Panc1 (cell line): ENCODE results near the gene LARP4B. TPM values are rescaled to one million over a fixed set of nuclear protein-coding genes. Genes with fewer than 3 reads are reported as not detected.

Experiments used
- ATAC-seq: fragments of 200-7000 bp; cut with Tn5 transposase; 2 replicates; pipeline ENCODE4 v1.9.1; 2020; ENCODE audit warnings: mild to moderate bottlenecking, moderate library complexity
- BruUV-seq: library from RNA; stranded (reverse); fragments of 400-500 nt; replicated peaks from 2 replicates; lab custom pipeline; 2021; lab: Mats Ljungman, UMichigan
- CTCF ChIA-PET: fragments of 300-600 bp; sonication (Branson Sonifier 250); formaldehyde crosslinking; loops from one replicate; lab custom pipeline; 2022; ENCODE audit warnings: antibody characterized with exemption; lab: Charles Lee
- POLR2A ChIA-PET: fragments of 300-600 bp; sonication (Branson Sonifier 250); formaldehyde crosslinking; loops from one replicate; lab custom pipeline; 2022; ENCODE audit warnings: antibody characterized with exemption; lab: Charles Lee
- DNase-seq: peaks from one replicate; pipeline ENCODE4 v3.0.0-alpha.2; 2010; ENCODE audit warnings: low read depth, low spot score
- H3K27ac ChIP-seq: 2 replicates; pipeline ENCODE4 v1.5.1; 2011; ENCODE audit warnings: mild to moderate bottlenecking, low read length, inconsistent platforms
- H3K27me3 ChIP-seq: fragments of 200-500 bp; sonication (Bioruptor generic); 2 replicates; pipeline ENCODE4 v1.6.0; 2014; ENCODE audit warnings: low read length, inconsistent platforms; ENCODE audit not compliant: control insufficient read depth, insufficient read depth
- H3K36me3 ChIP-seq: fragments of 200-500 bp; sonication (Bioruptor generic); 2 replicates; pipeline ENCODE4 v1.5.1; 2014; ENCODE audit warnings: inconsistent platforms, mild to moderate bottlenecking, low read length, moderate library complexity; ENCODE audit not compliant: control insufficient read depth, insufficient read depth
- H3K4me1 ChIP-seq: 2 replicates; pipeline ENCODE4 v1.5.1; 2011; ENCODE audit warnings: inconsistent platforms, mild to moderate bottlenecking, low read length, moderate library complexity; ENCODE audit not compliant: control insufficient read depth, insufficient read depth
- H3K4me3 ChIP-seq, 2 experiments: 2 replicates each; pipeline ENCODE4 v1.5.1; 2011 to 2012; ENCODE audit warnings: low read depth in 2 of 2, low read length in 2 of 2, mild to moderate bottlenecking in 2 of 2, inconsistent platforms in 1 of 2, moderate library complexity in 1 of 2
- H3K9me3 ChIP-seq: fragments of 200-500 bp; sonication (Bioruptor generic); 2 replicates; pipeline ENCODE4 v1.5.1; 2014; ENCODE audit warnings: low read depth, mild to moderate bottlenecking, inconsistent platforms, low read length, moderate library complexity; ENCODE audit not compliant: control insufficient read depth, insufficient read depth
- CTCF ChIP-seq: fragments of 450-650 bp; IDR thresholded peaks from 2 replicates; pipeline ENCODE4 v1.5.1; 2017; ENCODE audit warnings: mild to moderate bottlenecking
- POLR2AphosphoS5 ChIP-seq: IDR thresholded peaks from 2 replicates; pipeline ENCODE4 v1.6.1; 2012; ENCODE audit warnings: mild to moderate bottlenecking, low read depth, low read length, moderate library complexity
- REST ChIP-seq, 2 experiments: IDR thresholded peaks; 2 replicates each; pipeline ENCODE4 v1.6.1; 2011 to 2012; ENCODE audit warnings: low read depth in 2 of 2, control low read depth in 1 of 2, low read length in 1 of 2, mild to moderate bottlenecking in 1 of 2, moderate library complexity in 1 of 2; ENCODE audit not compliant: insufficient read depth in 1 of 2
- SIN3A ChIP-seq: IDR thresholded peaks from 2 replicates; pipeline ENCODE4 v1.6.1; 2012; ENCODE audit warnings: low read depth, mild to moderate bottlenecking, low read length, moderate library complexity, borderline replicate concordance; ENCODE audit not compliant: insufficient read depth
- TCF7L2 ChIP-seq: IDR thresholded peaks from 2 replicates; pipeline ENCODE4 v1.6.1; 2011; ENCODE audit warnings: mild to moderate bottlenecking, low read depth, low read length, inconsistent platforms
- in situ Hi-C: cut with HindIII; loops from 2 replicates; pipeline ENCODE4 v1.10.0; 2016; ENCODE audit warnings: low sequenced_read_pairs, low pct_unique_long_range_greater_than_20kb
- intact Hi-C: fragments of 100-400 bp; cut with micrococcal nuclease; formaldehyde crosslinking; loops from one replicate; pipeline ENCODE4 v1.10.0; 2022; ENCODE audit not compliant: unreplicated experiment
- total RNA-seq: library from RNA; stranded (reverse); gene quantifications from one replicate; pipeline ENCODE4 v1.2.1, GENCODE V29; 2021; ENCODE audit not compliant: unreplicated experiment

Gene LARP4B
- total RNA-seq, 1 experiment from 2014 or later, result 87.0 TPM

GRCh38 chr10:969473-970150, 38.1 kb upstream of the LARP4B start:
- CTCF ChIA-PET, result no interaction called here
- Histone ChIP-seq H3K4me3 (no peak overlapping the region), H3K4me1 (no peaks in the 10 kb centered on the region), H3K27me3 (no peaks in the 10 kb centered on the region), H3K36me3 (no peaks in the 10 kb centered on the region), H3K27ac (no peak overlapping the region), H3K9me3 (no peaks in the 10 kb centered on the region)
- ATAC-seq, result no peak
- intact Hi-C loops (no loop called here), in situ Hi-C loops (no loop called here)
- POLR2A ChIA-PET, result no interaction called here
- TF ChIP-seq TCF7L2 (no peak), REST (IDR thresholded peaks at IDR 0.05; ENCODE audit: insufficient read depth in 1 of 2, low read depth in 2 of 2, low read length in 1 of 2) (no peak), SIN3A (no peak), POLR2AphosphoS5 (no peak)
- no peak for DNase-seq
- BruUV-seq, result no TSS peak

GRCh38 chr10:968546-969199, 37.2 kb upstream of the LARP4B start:
- no peak for TF ChIP-seq CTCF
- no peaks in the 10 kb centered on the region for H3K9me3 ChIP-seq
- intact Hi-C loops, result no loop called here
- no peaks in the 10 kb centered on the region for H3K27me3 ChIP-seq
- no peaks in the 10 kb centered on the region for H3K4me1 ChIP-seq
- BruUV-seq, result no TSS peak
- H3K27ac ChIP-seq, result no peak overlapping the region
- DNase-seq (no peak), ATAC-seq (no peak)
- H3K4me3 ChIP-seq, result no peak overlapping the region
- in situ Hi-C loops, result no loop called here
- ChIA-PET POLR2A (no interaction called here), CTCF (no interaction called here)
- no peaks in the 10 kb centered on the region for H3K36me3 ChIP-seq
